Right lobe of liver (tissue), 6 donors: ENCODE results near the gene MRGPRD. TPM values are rescaled to one million over a fixed set of nuclear protein-coding genes. Genes with fewer than 3 reads are reported as not detected.

Experiments
- ATAC-seq, 4 donors: fragments of 200-7000 bp; cut with Tn5 transposase; one replicate each; pipeline ENCODE4 v1.9.1; 2020; ENCODE audit warnings: mild to moderate bottlenecking in 4 of 4, moderate library complexity in 4 of 4
- DNase-seq, 3 donors: peaks; one replicate each; pipeline ENCODE4 v3.0.0-alpha.2; 2020
- H3K27ac ChIP-seq, 3 donors: fragments of 200-600 bp; one replicate each; pipeline ENCODE4 v1.8.0; 2022
- H3K27me3 ChIP-seq, 2 donors: fragments of 200-600 bp; one replicate each; pipeline ENCODE4 v1.8.0; 2022
- H3K36me3 ChIP-seq, 4 donors: fragments of 200-600 bp; sonication (generic) in 1 of 4; one replicate each; pipeline versions ENCODE4 v1.5.1 to v1.8.0; 2017 to 2022; ENCODE audit warnings: control low read depth in 1 of 4
- H3K4me1 ChIP-seq, 4 donors: fragments of 200-600 bp; sonication (generic) in 1 of 4; one replicate each; pipeline versions ENCODE4 v1.5.1 to v1.8.0; 2017 to 2022; ENCODE audit warnings: control low read depth in 1 of 4
- H3K4me3 ChIP-seq, 3 donors: fragments of 200-600 bp; one replicate each; pipeline ENCODE4 v1.8.0; 2022
- H3K9me3 ChIP-seq, 4 donors: fragments of 200-600 bp; sonication (generic) in 1 of 4; one replicate each; pipeline versions ENCODE4 v1.5.1 to v1.8.0; 2017 to 2022; ENCODE audit warnings: control low read depth in 1 of 4
- CTCF ChIP-seq, 4 donors: fragments of 200-600 bp in 3 of 4; fragments of 450-650 bp in 1 of 4; IDR thresholded peaks; one replicate each; pipeline versions ENCODE4 v1.5.1 to v1.8.0; 2016 to 2022; ENCODE audit warnings: antibody characterized with exemption in 4 of 4, mild to moderate bottlenecking in 2 of 4
- POLR2A ChIP-seq: fragments of 450-650 bp; IDR thresholded peaks from one replicate; pipeline ENCODE4 v1.6.1; 2017; ENCODE audit warnings: antibody characterized with exemption, mild to moderate bottlenecking
- WGBS: methylation state at CpG from one replicate; pipeline ENCODE4 v1.1.6; 2018; ENCODE audit warnings: low coverage, low lambda C conversion rate; ENCODE audit not compliant: insufficient coverage; ENCODE audit errors: missing lambda C conversion rate; 5-methylcytosine and 5-hydroxymethylcytosine counted together
- intact Hi-C, 2 donors: fragments of 100-400 bp; cut with DNase I; formaldehyde crosslinking; loops; one replicate each; pipeline versions ENCODE4 v1.11.2 to v1.14.1; 2022
- total RNA-seq, 6 experiments: library from RNA; depleted of rRNA in 2 of 6; stranded (reverse); fragments of >200 nt in 2 of 6; fragmentation: NEBNext Ultra II Directional in 3 of 6; extraction: Animal tissue kit (Norgen Biotek cat#: 25700) in 3 of 6; gene quantifications; one replicate each; pipeline versions ENCODE4 v1.1.0 to v1.2.4, GENCODE V29; 2016 to 2023
- donor health status: DM: no; HTN: yes; CAD: no.
- donor health status: DM: no; HTN: no; CAD: no.
- donor health status: DM: no; HTN: no; CAD: no.
- donor health status: DM: no; HTN: yes; CAD: no.
- donor health status: DM: no; HTN: yes; CAD: no.

The MRGPRD gene
- total RNA-seq, 6 experiments from 2014 or later = not detected

DNA sequence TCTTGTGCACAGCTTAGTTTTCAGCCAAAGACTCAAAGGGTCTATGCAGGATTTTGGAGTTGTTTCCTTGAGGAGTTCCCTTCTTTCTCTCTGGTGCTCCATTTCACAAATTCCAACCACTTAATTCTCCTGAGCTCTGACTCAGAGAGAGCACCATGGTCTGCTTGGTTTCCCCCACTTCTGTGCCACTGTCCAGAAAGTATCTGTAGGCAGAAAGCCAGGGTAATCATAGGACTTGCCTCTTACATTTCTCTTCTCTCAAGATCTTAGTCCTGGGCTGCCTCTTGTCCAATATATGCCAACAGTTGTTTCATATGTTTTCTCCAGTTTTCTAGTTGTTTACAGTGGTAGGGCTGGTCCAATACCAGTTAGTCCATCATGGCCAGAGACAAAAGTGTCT is 6.4 kb upstream of the MRGPRD start:
- intact Hi-C loops = no loop called here
- Histone ChIP-seq H3K27ac (no peak overlapping the region), H3K4me1 (no peaks in the 10 kb centered on the region), H3K9me3 (no peaks in the 10 kb centered on the region), H3K36me3 (no peaks in the 10 kb centered on the region), H3K27me3 (no peaks in the 10 kb centered on the region), H3K4me3 (no peak overlapping the region)
- DNase-seq (no peak), ATAC-seq (no peak)
- TF ChIP-seq CTCF (IDR thresholded peaks at IDR 0.05) (no peak), POLR2A (no peak)

DNA sequence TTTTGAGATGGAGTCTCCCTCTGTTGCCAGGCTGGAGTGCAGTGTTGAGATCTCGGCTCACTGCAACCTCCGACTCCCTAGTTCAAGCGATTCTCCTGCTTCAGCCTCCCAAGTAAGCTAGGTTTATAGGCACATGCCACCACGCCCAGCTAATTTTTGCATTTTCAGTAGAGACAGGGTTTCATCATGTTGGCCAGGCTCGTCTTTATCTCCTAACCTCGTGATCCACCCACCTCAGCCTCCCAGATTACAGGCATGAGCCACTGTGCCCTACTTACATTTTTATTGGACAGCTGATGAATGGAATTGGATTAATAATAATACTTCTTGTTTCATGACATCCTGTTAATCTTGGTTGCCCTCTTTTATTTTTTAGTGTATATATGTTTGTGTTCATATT is 3.0 kb upstream of the MRGPRD start:
- intact Hi-C loops = no loop called here
- TF ChIP-seq CTCF (IDR thresholded peaks at IDR 0.05) (no peak), POLR2A (no peak)
- no peaks in the 10 kb centered on the region for H3K4me1 ChIP-seq

GRCh38 chr11:68982134-68982533 is 1.3 kb upstream of the MRGPRD start:
- Histone ChIP-seq H3K36me3 (no peaks in the 10 kb centered on the region), H3K4me1 (no peaks in the 10 kb centered on the region), H3K4me3 (no peak overlapping the region), H3K9me3 (no peaks in the 10 kb centered on the region), H3K27ac (no peak overlapping the region), H3K27me3 (no peaks in the 10 kb centered on the region)
- TF ChIP-seq POLR2A = no peak
- no peak for TF ChIP-seq CTCF (IDR thresholded peaks at IDR 0.05)
- ATAC-seq (no peak), DNase-seq (no peak)
- 83% methylated on average over 2 of the region's 2 CpGs for WGBS
- intact Hi-C loops = no loop called here

More for the DNA sequence above, 3.0 kb upstream of the MRGPRD start:
- Histone ChIP-seq H3K9me3 (no peaks in the 10 kb centered on the region), H3K4me3 (no peak overlapping the region), H3K27me3 (no peaks in the 10 kb centered on the region), H3K27ac (no peak overlapping the region), H3K36me3 (no peaks in the 10 kb centered on the region)
- ATAC-seq (no peak), DNase-seq (peak in 1 of 3 donors; percentile 6)
- 53% methylated on average over 3 of the region's 6 CpGs for WGBS

DNA sequence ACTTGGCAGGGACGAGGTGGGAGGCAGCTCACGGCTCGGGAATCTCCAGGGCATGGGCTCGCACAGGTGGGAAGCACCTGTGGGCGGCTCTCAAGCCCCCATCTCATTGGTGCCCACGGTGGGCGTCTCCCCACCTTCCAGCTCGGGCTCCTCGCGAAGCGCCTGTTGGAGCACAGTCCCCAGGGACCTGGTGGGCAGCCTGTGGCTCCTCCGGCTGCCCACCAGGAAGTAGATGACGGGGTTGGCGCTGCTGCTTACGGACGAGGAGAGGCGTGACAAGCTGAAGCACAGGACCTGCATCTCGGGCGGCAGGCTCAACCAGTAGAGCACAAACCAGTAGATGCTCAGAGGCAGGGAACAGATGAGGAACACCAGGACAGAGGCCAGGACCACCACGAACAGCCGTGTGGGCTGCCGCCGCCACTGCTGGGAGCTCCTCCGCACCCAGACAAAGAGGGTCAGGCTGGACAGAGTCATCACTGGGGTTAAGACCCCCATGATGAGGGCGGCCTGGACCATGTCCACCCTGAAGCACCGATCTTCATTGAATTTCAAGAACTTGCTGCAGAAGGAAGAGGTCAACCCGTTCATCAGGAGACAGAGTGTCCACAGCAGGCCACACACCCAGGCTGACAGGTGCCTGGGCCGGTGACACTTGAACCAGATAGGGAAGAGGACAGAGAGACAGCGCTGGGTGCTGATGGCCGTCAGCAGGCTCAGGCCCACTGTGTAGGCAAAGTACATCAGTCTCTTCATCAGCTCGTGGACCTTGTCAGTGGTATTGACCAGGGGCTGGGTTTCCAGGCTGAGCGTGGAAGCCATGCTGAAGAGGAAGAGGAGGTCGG is 633 bp downstream of the MRGPRD start:
- WGBS = 87% methylated on average over 13 of the region's 33 CpGs
- ATAC-seq (peak in 1 of 4 donors; percentile 21), DNase-seq (peak in 1 of 3 donors; percentile 32)
- Histone ChIP-seq H3K36me3 (no peaks in the 10 kb centered on the region), H3K9me3 (no peaks in the 10 kb centered on the region), H3K4me1 (no peaks in the 10 kb centered on the region), H3K27ac (no peak overlapping the region), H3K27me3 (no peaks in the 10 kb centered on the region), H3K4me3 (no peak overlapping the region)
- intact Hi-C loops = no loop called here
- TF ChIP-seq CTCF (IDR thresholded peaks at IDR 0.05) = no peak
- TF ChIP-seq POLR2A = no peak
